AG04450 (cell line): ENCODE results near the gene CAPN1. TPM values are rescaled to one million over a fixed set of nuclear protein-coding genes. Genes with fewer than 3 reads are reported as not detected.
A peak's percentile ranks its signal among the peaks of the same experiment; 100 is the strongest.

ENCODE experiments used
- CTCF ChIA-PET: fragments of 300-600, 350-600 bp; formaldehyde crosslinking; extraction: SDS; loops from one replicate; lab custom pipeline; 2022; ENCODE audit warnings: antibody characterized with exemption, inconsistent platforms; lab: Charles Lee
- POLR2A ChIA-PET: fragments of 350-600 bp; formaldehyde crosslinking; extraction: SDS; loops from one replicate; lab custom pipeline; 2021; ENCODE audit warnings: antibody characterized with exemption, inconsistent platforms; lab: Yijun Ruan, JAX
- DNase-seq: peaks from one replicate; pipeline ENCODE4 v3.0.0-alpha.2; 2011; ENCODE audit warnings: low read depth, low spot score
- H3K27ac ChIP-seq: one replicate; pipeline ENCODE4 v1.5.1; 2012; ENCODE audit warnings: low read depth, low read length, control low read depth
- H3K27me3 ChIP-seq: one replicate; pipeline ENCODE4 v1.6.0; 2012; ENCODE audit warnings: low read length; ENCODE audit not compliant: control insufficient read depth, insufficient read depth
- H3K4me3 ChIP-seq: 2 replicates; pipeline ENCODE4 v1.5.1; 2011; ENCODE audit warnings: mild to moderate bottlenecking, low read depth, low read length, control low read depth
- H3K9me3 ChIP-seq: 2 replicates; pipeline ENCODE4 v1.5.1; 2012; ENCODE audit warnings: low read length; ENCODE audit not compliant: control insufficient read depth, insufficient read depth
- polyA plus RNA-seq: library from polyadenylated mRNA; depleted of rRNA; stranded (reverse); fragments of >200 nt; gene quantifications from 2 replicates; pipeline ENCODE4 v1.2.3, GENCODE V29; 2011
- TF ChIP-seq, protein P1 (sequence below): IDR thresholded peaks from 2 replicates; pipeline ENCODE4 v1.5.1; 2011; ENCODE audit warnings: low read depth, low read length, control low read depth, inconsistent platforms

Gene CAPN1
- polyA plus RNA-seq, 1 experiment: 84.1 TPM

DNA sequence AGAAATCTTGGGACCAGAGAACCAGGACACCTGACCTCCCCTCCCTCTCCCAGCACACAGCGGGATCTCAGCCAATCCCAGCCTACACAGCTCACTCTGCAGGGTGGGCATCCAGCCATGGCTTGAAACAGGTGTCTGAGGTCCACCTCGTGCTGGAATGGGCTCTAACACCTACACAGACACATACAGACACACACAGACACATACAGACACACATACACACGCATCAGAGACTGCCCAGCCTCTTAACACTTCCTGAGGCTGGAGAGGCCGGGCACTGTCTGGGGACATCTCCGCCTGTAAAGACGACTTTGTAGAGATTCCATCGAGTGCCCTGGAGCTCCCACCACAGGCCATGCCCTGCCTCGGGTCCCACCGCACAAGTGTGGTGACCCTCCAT, 36.7 kb downstream of the CAPN1 start:
- TF ChIP-seq, protein P1, sequence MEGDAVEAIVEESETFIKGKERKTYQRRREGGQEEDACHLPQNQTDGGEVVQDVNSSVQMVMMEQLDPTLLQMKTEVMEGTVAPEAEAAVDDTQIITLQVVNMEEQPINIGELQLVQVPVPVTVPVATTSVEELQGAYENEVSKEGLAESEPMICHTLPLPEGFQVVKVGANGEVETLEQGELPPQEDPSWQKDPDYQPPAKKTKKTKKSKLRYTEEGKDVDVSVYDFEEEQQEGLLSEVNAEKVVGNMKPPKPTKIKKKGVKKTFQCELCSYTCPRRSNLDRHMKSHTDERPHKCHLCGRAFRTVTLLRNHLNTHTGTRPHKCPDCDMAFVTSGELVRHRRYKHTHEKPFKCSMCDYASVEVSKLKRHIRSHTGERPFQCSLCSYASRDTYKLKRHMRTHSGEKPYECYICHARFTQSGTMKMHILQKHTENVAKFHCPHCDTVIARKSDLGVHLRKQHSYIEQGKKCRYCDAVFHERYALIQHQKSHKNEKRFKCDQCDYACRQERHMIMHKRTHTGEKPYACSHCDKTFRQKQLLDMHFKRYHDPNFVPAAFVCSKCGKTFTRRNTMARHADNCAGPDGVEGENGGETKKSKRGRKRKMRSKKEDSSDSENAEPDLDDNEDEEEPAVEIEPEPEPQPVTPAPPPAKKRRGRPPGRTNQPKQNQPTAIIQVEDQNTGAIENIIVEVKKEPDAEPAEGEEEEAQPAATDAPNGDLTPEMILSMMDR: no peak
- H3K9me3 ChIP-seq: 0 out of 2 replicates have a peak, but pooled peaks cover 3% of the 10 kb centered on the region
- H3K4me3 ChIP-seq: no peak overlapping the region
- ChIA-PET POLR2A (no interaction called here), CTCF (no interaction called here)
- no peak overlapping the region for H3K27ac ChIP-seq
- DNase-seq: no peak
- H3K27me3 ChIP-seq: no peaks in the 10 kb centered on the region

DNA sequence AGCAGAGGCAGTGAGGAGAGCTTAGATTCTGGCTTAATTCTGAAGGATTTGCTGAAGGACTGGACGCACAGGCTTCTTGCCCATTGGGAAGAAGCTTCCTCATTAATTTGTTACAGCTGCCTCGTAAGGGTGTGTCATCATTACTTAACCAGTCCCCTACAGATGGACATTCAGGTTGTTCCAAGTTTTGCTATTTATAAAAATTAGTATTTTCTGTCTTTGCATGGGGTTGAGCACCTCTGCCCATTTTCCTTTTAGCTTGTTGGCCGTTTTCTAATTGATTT, 38.1 kb downstream of the CAPN1 start:
- no peaks in the 10 kb centered on the region for H3K27me3 ChIP-seq
- ChIA-PET POLR2A (no interaction called here), CTCF (no interaction called here)
- 0 out of 2 replicates have a peak, but pooled peaks cover 3% of the 10 kb centered on the region for H3K9me3 ChIP-seq
- H3K27ac ChIP-seq: no peak overlapping the region
- no peak overlapping the region for H3K4me3 ChIP-seq
- DNase-seq: no peak
- TF ChIP-seq, protein P1: no peak

- TF ChIP-seq, protein P1: no peak
- Histone ChIP-seq H3K27me3 (no peaks in the 10 kb centered on the region), H3K9me3 (no peaks in the 10 kb centered on the region), H3K27ac (no peak overlapping the region), H3K4me3 (no peak overlapping the region)
- DNase-seq: no peak
- CTCF ChIA-PET: no interaction called here
- POLR2A ChIA-PET: no interaction called here
These were observed 39.3 kb downstream of the CAPN1 start for GRCh38 chr11:65221026-65221425.

DNA sequence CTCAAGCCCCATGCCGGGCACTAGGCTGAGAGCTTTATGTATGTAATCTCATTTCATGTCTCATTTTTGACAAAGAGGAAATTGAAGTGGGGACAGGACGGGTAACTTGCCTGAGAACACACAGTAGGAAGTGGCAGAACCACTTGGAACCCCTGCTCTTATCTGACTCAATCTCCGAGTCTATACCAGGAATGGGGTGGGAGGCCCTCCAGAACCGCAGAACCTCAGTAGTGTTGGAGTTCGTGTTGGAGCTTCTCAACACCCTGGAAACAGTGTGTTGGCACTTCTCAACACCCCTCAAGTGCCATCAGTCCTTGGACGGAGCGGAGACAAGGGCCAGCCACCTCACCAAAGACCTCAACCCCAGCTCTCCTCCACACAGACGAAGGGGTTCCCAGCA, 41.3 kb downstream of the CAPN1 start:
- POLR2A ChIA-PET: no interaction called here
- no peak overlapping the region for H3K4me3 ChIP-seq
- no peak for DNase-seq
- TF ChIP-seq, protein P1: no peak
- CTCF ChIA-PET: interaction anchor here (1.2 to 1.6 kb wide), 3 partner anchors 27 to 109 kb away, joined by 3 to 6 read pairs (median 6); no protein-coding TSS in a partner anchor
- no peaks in the 10 kb centered on the region for H3K9me3 ChIP-seq
- H3K27me3 ChIP-seq: no peaks in the 10 kb centered on the region
- no peak overlapping the region for H3K27ac ChIP-seq

DNA sequence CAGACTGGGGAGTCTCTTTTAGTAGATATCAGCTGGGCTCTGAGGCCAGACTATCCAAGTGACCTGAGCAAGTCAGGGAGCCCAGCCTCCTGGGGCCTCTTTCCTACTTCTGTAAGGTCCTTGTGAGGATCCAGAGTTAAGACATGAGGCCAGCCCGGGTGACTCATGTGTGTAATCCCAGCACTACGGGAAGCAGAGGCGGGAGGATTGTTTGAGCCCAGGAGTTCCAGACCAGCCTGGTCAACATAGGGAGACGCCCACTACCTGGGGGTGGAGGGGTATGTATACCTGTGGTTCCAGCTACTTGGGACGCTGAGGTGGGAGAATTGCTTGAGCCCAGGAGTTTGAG, 43.2 kb downstream of the CAPN1 start:
- POLR2A ChIA-PET: interaction anchor here (1.0 to 1.5 kb wide), 3 partner anchors 10 to 108 kb away, joined by 4 read pairs; partner anchors contain the start of gene DPF2
- Histone ChIP-seq H3K27ac (peak overlapping the region; percentile 75), H3K9me3 (no peaks in the 10 kb centered on the region), H3K4me3 (no peak overlapping the region), H3K27me3 (no peaks in the 10 kb centered on the region)
- CTCF ChIA-PET: interaction anchor here (0.7 to 3.5 kb wide), 16 partner anchors 10 to 126 kb away, joined by 3 to 32 read pairs (median 5); partner anchors contain the start of genes DPF2 and POLA2
- peak; percentile 38 for DNase-seq
- TF ChIP-seq, protein P1: no peak
